Neural cell (in vitro differentiated cells): ENCODE results near the gene CFAP157. TPM values are rescaled to one million over a fixed set of nuclear protein-coding genes. Genes with fewer than 3 reads are reported as not detected.
A peak's percentile ranks its signal among the peaks of the same experiment; 100 is the strongest.

ENCODE experiments used
- H2AFZ ChIP-seq: fragments of 200-600, 300-800 bp; sonication (generic), shearing (Covaris generic); 2 replicates; pipeline ENCODE4 v1.6.0; 2014; ENCODE audit warnings: low read depth, mild to moderate bottlenecking, antibody characterized with exemption, low read length, moderate library complexity
- H3F3A ChIP-seq: fragments of 200-600 bp; shearing (Covaris generic); 2 replicates; pipeline ENCODE4 v1.6.1; 2016; ENCODE audit warnings: mild to moderate bottlenecking, moderate library complexity, mixed read lengths, antibody characterized with exemption, low read length; ENCODE audit not compliant: insufficient read depth, poor library complexity, severe bottlenecking
- H3K27ac ChIP-seq: fragments of 200-600, 300-800 bp; sonication (generic), shearing (Covaris generic); 2 replicates; pipeline ENCODE4 v1.5.1; 2014; ENCODE audit warnings: mild to moderate bottlenecking, low read length, moderate library complexity
- H3K27me3 ChIP-seq: fragments of 300-800, 200-600 bp; sonication (generic), shearing (Covaris generic); 2 replicates; pipeline ENCODE4 v1.6.0; 2014; ENCODE audit warnings: mild to moderate bottlenecking, low read depth, low read length, moderate library complexity; ENCODE audit not compliant: insufficient read depth
- H3K36me3 ChIP-seq: fragments of 300-800, 200-600 bp; sonication (generic), shearing (Covaris generic); 2 replicates; pipeline ENCODE4 v1.5.1; 2014; ENCODE audit warnings: mild to moderate bottlenecking, antibody characterized with exemption, low read length, moderate library complexity; ENCODE audit not compliant: insufficient read depth
- H3K4me2 ChIP-seq: fragments of 300-800, 200-600 bp; sonication (generic), shearing (Covaris generic); 2 replicates; pipeline ENCODE4 v1.6.0; 2014; ENCODE audit warnings: mild to moderate bottlenecking, low read length
- H3K4me3 ChIP-seq: fragments of 300-800, 200-600 bp; sonication (generic), shearing (Covaris generic); 2 replicates; pipeline ENCODE4 v1.5.1; 2014; ENCODE audit warnings: mild to moderate bottlenecking, low read length, moderate library complexity
- H3K79me2 ChIP-seq: fragments of 200-600 bp; shearing (Covaris generic); replicated peaks from 2 replicates; pipeline ENCODE4 v1.6.0; 2014; ENCODE audit warnings: mild to moderate bottlenecking, low read length, moderate library complexity; ENCODE audit not compliant: insufficient read depth
- H3K9ac ChIP-seq: fragments of 300-800, 200-600 bp; sonication (generic), shearing (Covaris generic); 2 replicates; pipeline ENCODE4 v1.6.1; 2016; ENCODE audit warnings: mild to moderate bottlenecking, low read length, mixed read lengths
- H3K9me2 ChIP-seq: fragments of 200-600 bp; shearing (Covaris generic); 2 replicates; pipeline ENCODE4 v1.6.1; 2016; ENCODE audit warnings: mild to moderate bottlenecking, low read length, mixed read lengths; ENCODE audit not compliant: insufficient read depth
- H3K9me3 ChIP-seq: fragments of 200-600, 300-800 bp; sonication (generic), shearing (Covaris generic); 2 replicates; pipeline ENCODE4 v1.6.1; 2016; ENCODE audit warnings: mild to moderate bottlenecking, mixed run types, low read length, moderate library complexity, mixed read lengths
- H4K20me1 ChIP-seq: fragments of 200-600 bp; shearing (Covaris generic); 2 replicates; pipeline ENCODE4 v1.6.1; 2016; ENCODE audit warnings: mild to moderate bottlenecking, mixed run types; ENCODE audit not compliant: insufficient read depth
- CTCF ChIP-seq: fragments of 450-650 bp; IDR thresholded peaks from 2 replicates; pipeline ENCODE4 v1.5.1; 2014; ENCODE audit warnings: antibody characterized with exemption, mild to moderate bottlenecking, moderate library complexity; ENCODE audit not compliant: poor library complexity, severe bottlenecking
- EP300 ChIP-seq: fragments of 450-650 bp; conservative IDR thresholded peaks from 2 replicates; pipeline ENCODE4 v1.6.1; 2014; ENCODE audit warnings: antibody characterized with exemption, mild to moderate bottlenecking, moderate library complexity; ENCODE audit not compliant: poor library complexity, severe bottlenecking
- EZH2 ChIP-seq: fragments of 200-600, 300-800 bp; shearing (Covaris generic), sonication (generic); IDR thresholded peaks from 2 replicates; pipeline ENCODE4 v1.6.1; 2014; ENCODE audit warnings: antibody characterized with exemption, low read length, borderline replicate concordance, mild to moderate bottlenecking; ENCODE audit not compliant: insufficient read depth, poor library complexity, severe bottlenecking
- MXI1 ChIP-seq: fragments of 450-650 bp; conservative IDR thresholded peaks from 2 replicates; pipeline ENCODE4 v1.6.1; 2014; ENCODE audit warnings: antibody characterized with exemption, mild to moderate bottlenecking; ENCODE audit not compliant: poor library complexity, severe bottlenecking
- POLR2AphosphoS5 ChIP-seq: IDR thresholded peaks from 2 replicates; pipeline ENCODE4 v1.6.1; 2012
- RAD21 ChIP-seq: fragments of 450-650 bp; conservative IDR thresholded peaks from 2 replicates; pipeline ENCODE4 v1.6.1; 2014; ENCODE audit warnings: antibody characterized with exemption, mild to moderate bottlenecking, moderate library complexity
- REST ChIP-seq: IDR thresholded peaks from 2 replicates; pipeline ENCODE4 v1.6.1; 2012; ENCODE audit warnings: borderline replicate concordance
- SMC3 ChIP-seq: fragments of 450-650 bp; conservative IDR thresholded peaks from 2 replicates; pipeline ENCODE4 v1.6.1; 2014; ENCODE audit warnings: antibody characterized with exemption, mild to moderate bottlenecking, moderate library complexity; ENCODE audit not compliant: poor library complexity
- TAF1 ChIP-seq: IDR thresholded peaks from 2 replicates; pipeline ENCODE4 v1.6.1; 2012; ENCODE audit warnings: low read depth
- polyA plus RNA-seq: library from polyadenylated mRNA; depleted of rRNA; stranded (reverse); fragments of >200 nt; gene quantifications from 2 replicates; pipeline ENCODE4 v1.2.3, GENCODE V29; 2014

Gene CFAP157
- polyA plus RNA-seq, 1 donor from 2014 or later, result 1.3 TPM

GRCh38 chr9:127660886-127661741 is 45.7 kb upstream of the CFAP157 start:
- H3F3A ChIP-seq, result no peaks in the 10 kb centered on the region
- peak overlapping the region; percentile 71 for H3K27ac ChIP-seq
- H3K27me3 ChIP-seq, result no peaks in the 10 kb centered on the region
- peak overlapping the region; percentile 20 for H3K4me3 ChIP-seq
- peak overlapping the region; percentile 32 for H3K9ac ChIP-seq
- H3K36me3 ChIP-seq, result no peaks in the 10 kb centered on the region
- no peaks in the 10 kb centered on the region for H3K79me2 ChIP-seq
- H3K9me3 ChIP-seq, result no peaks in the 10 kb centered on the region
- peak overlapping the region; percentile 9 for H3K4me2 ChIP-seq
- no peaks in the 10 kb centered on the region for H4K20me1 ChIP-seq
- peak; percentile 39 for TF ChIP-seq MXI1
- no peak for TF ChIP-seq CTCF
- TF ChIP-seq EP300, result peak; percentile 26
- TF ChIP-seq SMC3, result peak; percentile 32
- peak; percentile 20 for TF ChIP-seq POLR2AphosphoS5
- TF ChIP-seq TAF1, result no peak
- TF ChIP-seq RAD21, result peak; percentile 27
- H2AFZ ChIP-seq, result no peak overlapping the region
- no peaks in the 10 kb centered on the region for H3K9me2 ChIP-seq

- no peak overlapping the region for H3K27ac ChIP-seq
- no peak overlapping the region for H3K9ac ChIP-seq
- H2AFZ ChIP-seq, result no peak overlapping the region
- no peaks in the 10 kb centered on the region for H3F3A ChIP-seq
- TF ChIP-seq CTCF (no peak), EP300 (no peak), EZH2 (no peak), REST (no peak), SMC3 (no peak), POLR2AphosphoS5 (no peak), RAD21 (no peak)
- H4K20me1 ChIP-seq, result no peaks in the 10 kb centered on the region
- no peaks in the 10 kb centered on the region for H3K9me2 ChIP-seq
- no peaks in the 10 kb centered on the region for H3K79me2 ChIP-seq
- H3K36me3 ChIP-seq, result no peaks in the 10 kb centered on the region
- no peak overlapping the region for H3K4me3 ChIP-seq
- H3K27me3 ChIP-seq, result no peaks in the 10 kb centered on the region
- H3K9me3 ChIP-seq, result no peaks in the 10 kb centered on the region
- H3K4me2 ChIP-seq, result no peak overlapping the region
Measured at GRCh38 chr9:127662617-127663016, 44.2 kb upstream of the CFAP157 start.
